Measurements from ENCODE around the gene ZNF836.

DNA sequence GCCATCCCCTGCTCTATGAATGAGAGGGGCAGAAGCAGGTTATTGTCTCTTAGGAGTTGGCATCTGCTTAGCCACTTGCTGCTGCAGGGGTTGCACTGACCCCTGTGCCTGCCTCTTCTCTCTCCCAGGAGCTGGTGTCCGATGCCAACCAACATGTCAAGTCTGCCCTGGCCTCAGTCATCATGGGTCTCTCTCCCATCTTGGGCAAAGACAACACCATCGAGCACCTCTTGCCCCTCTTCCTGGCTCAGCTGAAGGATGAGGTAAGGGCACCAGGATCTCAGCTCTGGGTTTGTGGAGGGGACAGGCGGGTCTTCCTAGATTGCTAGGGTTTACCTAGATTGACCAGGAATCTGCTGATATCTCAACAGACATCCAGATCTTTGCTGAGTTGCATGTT is 45.0 kb upstream of the ZNF836 start:
- no peak for TF ChIP-seq EZH2 (IDR thresholded peaks at IDR 0.05; ENCODE audit: insufficient read depth, low read length)
- TF ChIP-seq, protein P1, sequence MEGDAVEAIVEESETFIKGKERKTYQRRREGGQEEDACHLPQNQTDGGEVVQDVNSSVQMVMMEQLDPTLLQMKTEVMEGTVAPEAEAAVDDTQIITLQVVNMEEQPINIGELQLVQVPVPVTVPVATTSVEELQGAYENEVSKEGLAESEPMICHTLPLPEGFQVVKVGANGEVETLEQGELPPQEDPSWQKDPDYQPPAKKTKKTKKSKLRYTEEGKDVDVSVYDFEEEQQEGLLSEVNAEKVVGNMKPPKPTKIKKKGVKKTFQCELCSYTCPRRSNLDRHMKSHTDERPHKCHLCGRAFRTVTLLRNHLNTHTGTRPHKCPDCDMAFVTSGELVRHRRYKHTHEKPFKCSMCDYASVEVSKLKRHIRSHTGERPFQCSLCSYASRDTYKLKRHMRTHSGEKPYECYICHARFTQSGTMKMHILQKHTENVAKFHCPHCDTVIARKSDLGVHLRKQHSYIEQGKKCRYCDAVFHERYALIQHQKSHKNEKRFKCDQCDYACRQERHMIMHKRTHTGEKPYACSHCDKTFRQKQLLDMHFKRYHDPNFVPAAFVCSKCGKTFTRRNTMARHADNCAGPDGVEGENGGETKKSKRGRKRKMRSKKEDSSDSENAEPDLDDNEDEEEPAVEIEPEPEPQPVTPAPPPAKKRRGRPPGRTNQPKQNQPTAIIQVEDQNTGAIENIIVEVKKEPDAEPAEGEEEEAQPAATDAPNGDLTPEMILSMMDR (IDR thresholded peaks at IDR 0.05; ENCODE audit: insufficient read depth, low read depth, low read length): no peak
